ENCODE measurements around the gene TPD52L2. TPM values are rescaled to one million over a fixed set of nuclear protein-coding genes. Genes with fewer than 3 reads are reported as not detected.
A peak's percentile ranks its signal among the peaks of the same experiment; 100 is the strongest.

Gene TPD52L2
- total and polyA plus RNA-seq, 3 donors from 2014 or later = 89.9 to 132 (median 100) TPM

GRCh38 chr20:63919130-63919529 is 54.1 kb downstream of the TPD52L2 start:
- no peak overlapping the region for H3K4me3 ChIP-seq
- H3K27me3 ChIP-seq = no peaks in the 10 kb centered on the region
- H3K9me3 ChIP-seq = no peaks in the 10 kb centered on the region
- TF ChIP-seq CTCF (IDR thresholded peaks at IDR 0.05) = no peak
- TF ChIP-seq POLR2A (IDR thresholded peaks at IDR 0.05) = no peak
- no peaks in the 10 kb centered on the region for H3K36me3 ChIP-seq (ENCODE audit: low read depth, missing control alignments)
- peaks cover 8% of the 10 kb centered on the region for H3K4me1 ChIP-seq
- WGBS, 2 donors = 87 to 95% methylated on average over 17 to 19 of the region's 19 CpGs
- no peak for DNase-seq
- intact Hi-C loops (cut with DNase I; ENCODE audit: low total_unique reads) = no loop called here
- H3K27ac ChIP-seq = no peak overlapping the region

GRCh38 chr20:63920226-63920625 is 55.2 kb downstream of the TPD52L2 start:
- WGBS, 2 donors = 93 to 95% methylated on average over 11 to 23 of the region's 23 CpGs
- H3K9me3 ChIP-seq = no peaks in the 10 kb centered on the region
- no peak for DNase-seq

GRCh38 chr20:63923651-63924050 is 58.6 kb downstream of the TPD52L2 start:
- Histone ChIP-seq H3K36me3 (ENCODE audit: low read depth, missing control alignments) (no peaks in the 10 kb centered on the region), H3K9me3 (no peaks in the 10 kb centered on the region), H3K4me3 (no peak overlapping the region), H3K27ac (no peak overlapping the region), H3K4me1 (peaks cover 20% of the 10 kb centered on the region), H3K27me3 (no peaks in the 10 kb centered on the region)
- intact Hi-C loops (cut with DNase I; ENCODE audit: low total_unique reads) = no loop called here
- DNase-seq = no peak
- WGBS, 2 donors = 54 to 57% methylated on average over 8 of the region's 8 CpGs
- no peak for TF ChIP-seq POLR2A (IDR thresholded peaks at IDR 0.05)
- no peak for TF ChIP-seq CTCF (IDR thresholded peaks at IDR 0.05)

More at GRCh38 chr20:63920226-63920625, 55.2 kb downstream of the TPD52L2 start:
- Histone ChIP-seq H3K27ac (no peak overlapping the region), H3K27me3 (no peaks in the 10 kb centered on the region), H3K36me3 (ENCODE audit: low read depth, missing control alignments) (no peaks in the 10 kb centered on the region), H3K4me3 (no peak overlapping the region), H3K4me1 (peaks cover 9% of the 10 kb centered on the region)
- intact Hi-C loops (cut with DNase I; ENCODE audit: low total_unique reads) = no loop called here
- no peak for TF ChIP-seq POLR2A (IDR thresholded peaks at IDR 0.05)
- no peak for TF ChIP-seq CTCF (IDR thresholded peaks at IDR 0.05)

GRCh38 chr20:63924241-63924640 is 59.2 kb downstream of the TPD52L2 start:
- H3K4me1 ChIP-seq = peaks cover 20% of the 10 kb centered on the region
- no peaks in the 10 kb centered on the region for H3K36me3 ChIP-seq (ENCODE audit: low read depth, missing control alignments)
- 78 to 84% methylated on average over 9 of the region's 9 CpGs for WGBS, 2 donors
- DNase-seq = no peak
- H3K4me3 ChIP-seq = no peak overlapping the region
- TF ChIP-seq CTCF (IDR thresholded peaks at IDR 0.05) (no peak), POLR2A (IDR thresholded peaks at IDR 0.05) (no peak)
- peak overlapping the region in 1 of 2 donors; percentile 43 for H3K27ac ChIP-seq
- intact Hi-C loops (cut with DNase I; ENCODE audit: low total_unique reads) = no loop called here
- no peaks in the 10 kb centered on the region for H3K27me3 ChIP-seq
- H3K9me3 ChIP-seq = no peaks in the 10 kb centered on the region

GRCh38 chr20:63926298-63926697 is 61.2 kb downstream of the TPD52L2 start:
- intact Hi-C loops (cut with DNase I; ENCODE audit: low total_unique reads) = no loop called here
- Histone ChIP-seq H3K27ac (peak overlapping the region; percentile 69 to 82), H3K36me3 (ENCODE audit: low read depth, missing control alignments) (no peaks in the 10 kb centered on the region), H3K9me3 (no peaks in the 10 kb centered on the region), H3K4me1 (peaks cover 20% of the 10 kb centered on the region), H3K27me3 (no peaks in the 10 kb centered on the region), H3K4me3 (no peak overlapping the region)
- peak; percentile 87 for DNase-seq
- TF ChIP-seq POLR2A (IDR thresholded peaks at IDR 0.05) = no peak
- 38 to 52% methylated on average over 8 of the region's 8 CpGs for WGBS, 2 donors

All from testis (tissue), 3 donors.